Cardiac septum (tissue), 1 donor: ENCODE data around the gene PTPN14. TPM values are rescaled to one million over a fixed set of nuclear protein-coding genes. Genes with fewer than 3 reads are reported as not detected.

Experiments
- DNase-seq: peaks from one replicate; pipeline ENCODE4 v3.0.0-alpha.2; 2020; ENCODE audit warnings: low spot score
- intact Hi-C: fragments of 100-400 bp; cut with DNase I; formaldehyde crosslinking; loops from one replicate; pipeline ENCODE4 v1.14.0; 2022
- total RNA-seq: library from RNA; stranded (reverse); fragmentation: NEBNext Ultra II Directional; extraction: Animal tissue kit (Norgen Biotek cat#: 25700); gene quantifications from one replicate; pipeline ENCODE4 v1.2.1, GENCODE V29; 2021
- donor health status: DM: no; HTN: no; CAD: no.

The PTPN14 gene
- total RNA-seq, 1 donor from 2014 or later, result 67.7 TPM

DNA sequence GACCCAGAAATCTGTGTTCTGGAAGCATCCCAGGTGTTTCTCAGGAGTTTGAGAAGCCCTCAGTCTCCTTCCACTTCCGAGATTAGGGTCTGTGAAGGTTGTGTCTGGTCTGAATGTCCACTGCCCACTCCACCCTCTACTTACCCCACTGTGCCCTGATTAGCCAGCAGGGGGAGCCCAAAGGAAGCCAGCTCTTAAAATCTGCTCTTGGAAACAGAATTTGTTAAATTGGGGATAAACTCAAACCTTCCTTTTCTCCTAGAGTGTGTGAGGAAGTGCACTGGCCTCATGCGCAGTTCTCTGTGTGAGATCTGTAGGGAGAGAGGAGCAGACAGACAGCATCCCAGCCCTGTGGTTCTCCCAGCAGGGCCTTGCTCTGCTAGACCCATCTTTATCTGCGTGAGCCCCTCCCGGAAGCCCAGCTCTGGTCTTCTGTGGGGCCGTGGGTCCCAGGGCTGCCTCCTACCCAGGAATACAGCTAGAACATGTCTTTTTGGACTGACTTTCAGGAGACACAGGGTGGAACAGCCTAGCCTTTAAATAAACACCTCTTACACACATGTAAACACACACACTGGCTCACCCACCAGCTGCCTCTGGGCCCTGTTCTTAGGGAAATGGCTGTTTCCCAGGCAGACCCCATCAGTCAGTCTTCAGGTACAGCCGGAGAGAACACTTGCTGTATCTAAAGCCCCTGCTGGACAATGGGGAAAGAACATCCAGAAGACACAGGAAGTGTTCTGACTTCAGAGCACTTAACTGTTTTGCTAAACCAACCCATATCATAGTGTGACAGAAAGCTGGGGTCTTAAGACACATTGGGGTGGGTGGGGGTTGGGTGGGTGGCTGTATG lies 218.2 kb downstream of the PTPN14 start:
- no peak for DNase-seq
- intact Hi-C loops, result loop anchor here (5.0 kb wide), 2 partner anchors 39 to 219 kb away; partner anchors contain the start of gene PTPN14

DNA sequence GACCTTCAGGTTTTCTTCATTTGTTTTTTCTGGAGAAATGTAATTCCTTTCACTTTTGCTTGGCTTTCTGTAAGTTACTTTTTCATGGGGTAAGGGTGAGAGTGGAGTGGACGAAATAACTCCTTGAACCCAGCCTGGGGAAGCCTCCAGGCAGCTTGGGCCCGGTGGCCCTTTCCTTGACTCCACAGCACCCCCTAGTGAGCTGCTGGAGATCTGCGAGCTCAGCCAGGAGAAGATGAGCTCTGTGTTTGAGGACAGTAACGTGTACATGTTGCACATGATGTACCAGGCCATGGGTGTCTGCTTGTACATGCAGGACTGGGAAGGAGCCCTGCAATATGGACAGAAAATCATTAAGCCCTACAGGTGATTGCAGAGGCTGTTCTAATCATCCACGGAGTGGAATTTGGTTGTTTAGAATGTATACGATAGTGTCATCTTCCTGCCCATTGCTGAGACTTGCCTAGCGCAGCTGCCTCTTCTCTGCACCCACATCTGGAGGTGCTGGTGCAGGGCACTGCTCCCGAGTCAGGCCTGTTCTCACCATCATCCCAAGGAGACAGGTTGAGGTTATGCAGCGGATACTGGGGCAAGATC lies 219.5 kb downstream of the PTPN14 start:
- intact Hi-C loops, result loop anchor here (1.0 to 5.0 kb wide), 3 partner anchors 40 to 253 kb away; partner anchors contain the start of gene PTPN14
- no peak for DNase-seq

DNA sequence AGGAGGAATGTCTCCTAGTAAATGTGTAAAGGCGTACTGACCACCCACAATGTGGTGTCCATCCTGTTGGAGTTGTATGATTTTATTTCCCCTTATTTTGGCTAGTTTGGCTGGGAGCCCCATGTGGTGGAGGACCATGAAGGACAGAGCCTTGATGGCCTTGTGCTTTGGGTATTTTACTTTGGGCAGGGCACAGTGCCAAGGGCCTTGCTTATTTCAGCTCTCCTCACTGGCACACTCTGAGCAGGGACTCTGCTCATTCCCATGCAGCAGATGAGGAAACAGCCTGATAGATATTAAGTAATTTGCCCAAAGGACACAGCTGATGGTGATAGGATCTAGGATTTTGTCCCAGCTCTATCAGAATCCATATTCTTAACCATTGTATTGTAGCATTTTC lies 220.2 kb downstream of the PTPN14 start:
- no peak for DNase-seq
- intact Hi-C loops, result loop anchor here (1.0 to 5.0 kb wide), 3 partner anchors 41 to 254 kb away; partner anchors contain the start of gene PTPN14

DNA sequence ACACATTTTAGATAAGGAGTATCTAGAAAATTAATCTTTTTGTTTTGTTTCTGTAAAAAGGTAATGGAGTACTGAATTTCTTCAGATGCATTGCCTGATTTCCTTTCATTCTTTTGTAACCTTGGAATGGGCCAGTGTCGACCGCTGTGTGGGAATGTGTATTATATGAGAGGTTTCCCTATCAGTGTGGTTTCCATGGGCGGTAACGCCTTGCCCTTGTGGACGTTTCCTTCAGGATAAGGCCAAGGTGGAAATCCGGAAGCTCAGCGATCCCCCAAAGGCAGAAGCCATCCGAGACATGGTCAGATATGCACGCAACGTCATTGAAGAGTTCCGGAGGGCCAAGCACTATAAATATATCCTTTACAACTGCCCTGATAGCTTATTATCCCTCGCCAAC lies 220.7 kb downstream of the PTPN14 start:
- intact Hi-C loops, result loop anchor here (1.0 to 5.0 kb wide), 3 partner anchors 42 to 255 kb away; partner anchors contain the start of gene PTPN14

GRCh38 chr1:214330222-214330621 lies 221.2 kb downstream of the PTPN14 start:
- intact Hi-C loops, result loop anchor here (5.0 kb wide), 2 partner anchors 42 to 222 kb away; partner anchors contain the start of gene PTPN14

More for the DNA sequence above, 220.7 kb downstream of the PTPN14 start:
- DNase-seq, result no peak

GRCh38 chr1:214329470-214330220 lies 221.8 kb downstream of the PTPN14 start:
- no peak for DNase-seq

More at GRCh38 chr1:214330222-214330621, 221.2 kb downstream of the PTPN14 start:
- DNase-seq, result no peak

GRCh38 chr1:214328770-214329469 lies 222.5 kb downstream of the PTPN14 start:
- intact Hi-C loops, result loop anchor here (1.0 to 2.0 kb wide), 3 partner anchors 58 to 115 kb away; no protein-coding TSS in a partner anchor
- peak; percentile 89 for DNase-seq

More at GRCh38 chr1:214329470-214330220, 221.8 kb downstream of the PTPN14 start:
- intact Hi-C loops, result loop anchor here (1.0 to 5.0 kb wide), 4 partner anchors 43 to 223 kb away; partner anchors contain the start of gene PTPN14

GRCh38 chr1:214327514-214327913 lies 223.9 kb downstream of the PTPN14 start:
- intact Hi-C loops, result no loop called here
- DNase-seq, result no peak

- intact Hi-C loops, result no loop called here
- no peak for DNase-seq
Observed at GRCh38 chr1:214326406-214326805, 225.0 kb downstream of the PTPN14 start.

DNA sequence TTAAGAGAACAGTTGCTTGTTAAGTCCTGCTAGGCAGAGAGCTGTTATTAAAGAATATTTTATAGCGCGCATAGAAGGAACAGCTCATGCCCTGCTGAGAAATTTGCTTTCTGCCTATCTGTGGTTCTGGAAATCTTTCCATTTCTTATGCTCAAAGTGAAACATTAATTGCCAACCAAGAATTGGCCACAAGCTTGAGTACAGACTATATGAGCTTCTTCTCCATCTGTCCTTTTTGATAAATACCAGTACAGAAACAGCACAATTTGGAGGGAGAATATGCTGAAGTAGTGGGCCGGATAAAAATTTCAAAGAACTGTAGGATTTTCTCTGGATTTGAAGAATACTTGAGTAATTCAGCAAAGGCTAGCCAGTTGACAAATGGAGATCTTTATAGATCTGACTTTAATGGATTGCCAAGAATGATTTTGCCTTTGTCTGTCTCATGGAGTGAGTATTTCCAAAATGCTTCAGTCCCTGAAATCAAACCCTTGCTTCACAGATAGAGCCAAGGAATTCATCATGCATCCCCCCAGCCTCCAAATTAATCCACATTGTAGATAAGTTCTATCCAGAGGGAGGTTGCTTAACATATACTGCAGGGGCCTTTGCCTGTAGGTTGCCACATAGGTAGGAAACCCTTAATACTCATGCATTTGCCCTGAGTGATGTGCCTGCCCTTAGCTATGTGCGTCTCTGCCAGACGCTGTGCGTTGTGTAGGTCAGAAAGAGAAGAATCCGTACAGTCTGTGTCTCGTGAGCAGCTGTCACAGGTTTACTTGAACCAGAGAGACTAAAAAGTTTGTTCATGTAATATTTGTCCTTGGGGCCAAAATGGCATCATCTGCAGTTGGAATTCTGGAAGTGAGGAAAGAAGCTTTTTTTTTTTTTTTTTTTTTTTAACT lies 226.3 kb downstream of the PTPN14 start:
- DNase-seq, result no peak
- intact Hi-C loops, result no loop called here

GRCh38 chr1:214321705-214322453 lies 229.5 kb downstream of the PTPN14 start:
- DNase-seq, result no peak
- intact Hi-C loops, result no loop called here

- DNase-seq, result no peak
- intact Hi-C loops, result no loop called here
Observed at GRCh38 chr1:214319938-214320337, 231.5 kb downstream of the PTPN14 start.

- intact Hi-C loops, result no loop called here
- DNase-seq, result no peak
Observed at GRCh38 chr1:214318956-214319736, 232.3 kb downstream of the PTPN14 start.

DNA sequence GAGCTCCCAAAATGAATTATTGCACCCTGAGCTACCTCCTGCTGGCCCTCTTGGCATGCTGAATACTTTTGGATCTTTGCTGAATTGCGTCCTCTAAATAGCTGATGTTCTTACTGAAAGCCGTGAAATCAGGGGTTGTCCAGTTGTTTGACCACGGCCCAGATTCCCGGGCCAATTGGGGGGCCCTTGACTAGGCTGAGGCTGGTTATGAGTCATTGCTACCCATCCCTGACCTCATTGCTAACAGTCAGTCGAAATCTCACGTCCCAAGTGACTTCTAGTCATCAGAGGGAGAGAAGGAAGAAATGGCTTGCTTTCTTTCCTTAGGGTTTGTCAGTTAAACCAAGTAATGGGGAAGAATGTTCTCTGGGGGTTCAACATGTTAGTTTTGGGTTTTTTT lies 233.0 kb downstream of the PTPN14 start:
- intact Hi-C loops, result no loop called here

GRCh38 chr1:214317734-214318133 lies 233.7 kb downstream of the PTPN14 start:
- DNase-seq, result no peak
- intact Hi-C loops, result loop anchor here (2.0 kb wide), 1 partner anchor 39 kb away; no protein-coding TSS in a partner anchor

More for the DNA sequence above, 233.0 kb downstream of the PTPN14 start:
- no peak for DNase-seq

DNA sequence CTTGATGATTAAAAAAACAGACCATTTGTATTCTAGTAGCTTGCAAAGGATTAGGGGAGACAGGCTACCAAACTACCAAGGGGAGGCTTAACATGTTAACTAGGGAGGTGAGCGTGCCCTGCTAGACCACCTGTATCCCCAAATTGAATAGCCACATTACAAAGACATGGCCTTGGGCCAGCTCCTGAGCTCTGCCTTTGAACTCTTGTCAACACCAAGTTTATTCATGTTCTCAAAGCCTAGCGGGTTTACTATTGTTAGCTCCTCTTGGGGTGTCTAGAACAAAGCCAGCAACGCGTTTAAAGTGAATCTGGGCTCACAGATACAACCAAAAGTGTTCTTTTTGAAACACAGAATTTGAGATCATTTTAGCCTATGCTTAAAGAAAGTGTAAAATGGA lies 234.1 kb downstream of the PTPN14 start:
- no peak for DNase-seq
- intact Hi-C loops, result loop anchor here (2.0 kb wide), 1 partner anchor 38 kb away; no protein-coding TSS in a partner anchor
